WTC11 (cell line): ENCODE results near the gene GALNT9. TPM values are rescaled to one million over a fixed set of nuclear protein-coding genes. Genes with fewer than 3 reads are reported as not detected.

Experiments used
- ATAC-seq: fragments of 200-7000 bp; cut with Tn5 transposase; 2 replicates; pipeline ENCODE4 v1.10.0; 2021; ENCODE audit warnings: mild to moderate bottlenecking, moderate library complexity
- CTCF ChIA-PET: fragments of 300-600 bp; sonication (Branson Sonifier 250); formaldehyde crosslinking; loops from one replicate; lab custom pipeline; 2021; ENCODE audit warnings: antibody characterized with exemption; lab: Charles Lee
- POLR2A ChIA-PET: fragments of 350-600 bp; sonication (Branson Sonifier 250); formaldehyde crosslinking; loops from one replicate; lab custom pipeline; 2021; ENCODE audit warnings: antibody characterized with exemption; lab: Charles Lee
- DNase-seq: peaks from one replicate; pipeline ENCODE4 v3.0.0; 2021; ENCODE audit warnings: low spot score
- H3K27ac Mint-ChIP-seq: 2 replicates; pipeline ENCODE4 v1.8.0; 2021; ENCODE audit warnings: mixed read lengths
- H3K27me3 Mint-ChIP-seq: 2 replicates; pipeline ENCODE4 v1.8.0; 2021; ENCODE audit warnings: low read depth, mild to moderate bottlenecking, moderate library complexity, mixed read lengths
- H3K36me3 Mint-ChIP-seq: 2 replicates; pipeline ENCODE4 v1.8.0; 2021; ENCODE audit warnings: mixed read lengths
- H3K4me1 Mint-ChIP-seq: 2 replicates; pipeline ENCODE4 v1.8.0; 2022; ENCODE audit warnings: mixed read lengths
- H3K4me3 Mint-ChIP-seq: 2 replicates; pipeline ENCODE4 v1.8.0; 2021; ENCODE audit warnings: mild to moderate bottlenecking, moderate library complexity, mixed read lengths
- H3K9me3 Mint-ChIP-seq: 2 replicates; pipeline ENCODE4 v1.8.0; 2021; ENCODE audit warnings: mixed read lengths
- ATF6 ChIP-seq: sonication (generic); formaldehyde crosslinking; IDR thresholded peaks from 2 replicates; pipeline ENCODE4 v1.8.1; 2023; ENCODE audit warnings: mild to moderate bottlenecking, missing genetic modification reagents
- CREB1 ChIP-seq: sonication (generic); formaldehyde crosslinking; IDR thresholded peaks from 2 replicates; pipeline ENCODE4 v1.8.0; 2023; ENCODE audit warnings: mild to moderate bottlenecking, missing genetic modification reagents
- EMX1 ChIP-seq: fragments of 250-450 bp; sonication (Bioruptor Pico); IDR thresholded peaks from 2 replicates; pipeline ENCODE4 v1.8.0; 2021; ENCODE audit warnings: mild to moderate bottlenecking
- ERG ChIP-seq: fragments of 250-450 bp; sonication (Bioruptor Pico); IDR thresholded peaks from 2 replicates; pipeline ENCODE4 v1.8.0; 2021; ENCODE audit warnings: mild to moderate bottlenecking
- FOXK1 ChIP-seq: sonication (generic); formaldehyde crosslinking; IDR thresholded peaks from 2 replicates; pipeline ENCODE4 v1.8.0; 2022; ENCODE audit warnings: mild to moderate bottlenecking, moderate library complexity, missing genetic modification reagents
- GRHL2 ChIP-seq: fragments of 250-450 bp; sonication (Bioruptor Pico); IDR thresholded peaks from 2 replicates; pipeline ENCODE4 v1.8.0; 2022; ENCODE audit warnings: mild to moderate bottlenecking, moderate library complexity; ENCODE audit not compliant: insufficient replicate concordance, severe bottlenecking
- IRF2 ChIP-seq: sonication (generic); formaldehyde crosslinking; IDR thresholded peaks from 2 replicates; pipeline ENCODE4 v1.8.0; 2022; ENCODE audit warnings: low read depth, missing genetic modification reagents, borderline replicate concordance
- MAX ChIP-seq: sonication (generic); formaldehyde crosslinking; IDR thresholded peaks from 2 replicates; pipeline ENCODE4 v1.8.0; 2022; ENCODE audit warnings: mild to moderate bottlenecking, missing genetic modification reagents
- MYBL2 ChIP-seq: sonication (generic); formaldehyde crosslinking; IDR thresholded peaks from 2 replicates; pipeline ENCODE4 v1.8.1; 2023; ENCODE audit warnings: mild to moderate bottlenecking, moderate library complexity, missing genetic modification reagents
- SMAD3 ChIP-seq: sonication (generic); formaldehyde crosslinking; IDR thresholded peaks from 2 replicates; pipeline ENCODE4 v1.8.0; 2022; ENCODE audit warnings: missing genetic modification reagents, mild to moderate bottlenecking, borderline replicate concordance
- STAT6 ChIP-seq: sonication (generic); formaldehyde crosslinking; conservative IDR thresholded peaks from 2 replicates; pipeline ENCODE4 v1.8.1; 2023; ENCODE audit warnings: mild to moderate bottlenecking, low read depth, missing genetic modification reagents, moderate library complexity
- ZBTB21 ChIP-seq: sonication (generic); formaldehyde crosslinking; IDR thresholded peaks from 2 replicates; pipeline ENCODE4 v1.8.1; 2023; ENCODE audit warnings: mild to moderate bottlenecking, missing genetic modification reagents, borderline replicate concordance
- ZBTB43 ChIP-seq: sonication (generic); formaldehyde crosslinking; IDR thresholded peaks from 2 replicates; pipeline ENCODE4 v1.8.1; 2023; ENCODE audit warnings: mild to moderate bottlenecking, missing genetic modification reagents
- ZNF512 ChIP-seq: sonication (generic); formaldehyde crosslinking; IDR thresholded peaks from 2 replicates; pipeline ENCODE4 v1.8.1; 2022; ENCODE audit warnings: missing genetic modification reagents, borderline replicate concordance
- total RNA-seq: library from RNA; stranded (reverse); gene quantifications from 3 replicates; pipeline ENCODE4 v1.2.3, GENCODE V29; 2021

Gene GALNT9
- total RNA-seq, 1 experiment from 2014 or later, result 0.90 TPM

- no peak overlapping the region for H3K27ac Mint-ChIP-seq
- no peak overlapping the region for H3K4me3 Mint-ChIP-seq
- peaks cover 6% of the 10 kb centered on the region; the same call in 1 of the 2 replicates for H3K9me3 Mint-ChIP-seq
- H3K36me3 Mint-ChIP-seq, result no peaks in the 10 kb centered on the region
- TF ChIP-seq MAX (CRISPR knock-in tag) (no peak), STAT6 (CRISPR knock-in tag) (no peak), IRF2 (CRISPR knock-in tag) (no peak), CREB1 (CRISPR knock-in tag) (no peak), ZNF512 (CRISPR knock-in tag) (no peak), ERG (no peak)
- ChIA-PET CTCF (no interaction called here), POLR2A (no interaction called here)
- peaks cover 32% of the 10 kb centered on the region for H3K27me3 Mint-ChIP-seq
- DNase-seq (no peak), ATAC-seq (no peak)
- no peaks in the 10 kb centered on the region for H3K4me1 Mint-ChIP-seq
Observed at GRCh38 chr12:132347176-132347855, 17.9 kb upstream of the GALNT9 start.

- no peak for DNase-seq
- Mint-ChIP-seq H3K36me3 (no peaks in the 10 kb centered on the region), H3K27ac (no peak overlapping the region), H3K4me1 (no peaks in the 10 kb centered on the region), H3K4me3 (no peak overlapping the region), H3K27me3 (peaks cover 30% of the 10 kb centered on the region), H3K9me3 (peaks cover 6% of the 10 kb centered on the region; the same call in 1 of the 2 replicates)
- ChIA-PET POLR2A (no interaction called here), CTCF (no interaction called here)
- TF ChIP-seq MYBL2 (no peak), ATF6 (CRISPR knock-in tag) (no peak), FOXK1 (CRISPR knock-in tag) (no peak)
- no peak for ATAC-seq
Observed at GRCh38 chr12:132346471-132347175, 17.2 kb upstream of the GALNT9 start.

- H3K9me3 Mint-ChIP-seq, result peaks cover 6% of the 10 kb centered on the region; the same call in 1 of the 2 replicates
- H3K27ac Mint-ChIP-seq, result no peak overlapping the region
- ChIA-PET POLR2A (no interaction called here), CTCF (interaction anchor here (0.5 to 1.1 kb wide), 2 partner anchors 68 to 253 kb away, joined by 3 to 11 read pairs; no protein-coding TSS in a partner anchor)
- H3K4me3 Mint-ChIP-seq, result no peak overlapping the region
- H3K27me3 Mint-ChIP-seq, result peaks cover 23% of the 10 kb centered on the region
- H3K4me1 Mint-ChIP-seq, result no peaks in the 10 kb centered on the region
- no peak for ATAC-seq
- no peaks in the 10 kb centered on the region for H3K36me3 Mint-ChIP-seq
- no peak for TF ChIP-seq ZBTB21 (CRISPR knock-in tag)
- TF ChIP-seq ZBTB43 (CRISPR knock-in tag), result no peak
- no peak for TF ChIP-seq GRHL2 (CRISPR knock-in tag)
- TF ChIP-seq EMX1, result no peak
- no peak for TF ChIP-seq SMAD3 (CRISPR knock-in tag)
- DNase-seq, result no peak
Observed at GRCh38 chr12:132345561-132346200, 16.3 kb upstream of the GALNT9 start.
